ENCODE data around the gene POLR1H. TPM values are rescaled to one million over a fixed set of nuclear protein-coding genes. Genes with fewer than 3 reads are reported as not detected.
"Not testable (repeated sequence)": the region's sequence is repeated elsewhere in the genome, so short reads cannot be mapped to it uniquely, and the experiment has no call there.

Gene POLR1H
- total RNA-seq, 3 donors from 2014 or later (not counting 1 experiment from before 2014, with no cell fraction given), result 21.0 to 36.2 (median 28.5) TPM

DNA sequence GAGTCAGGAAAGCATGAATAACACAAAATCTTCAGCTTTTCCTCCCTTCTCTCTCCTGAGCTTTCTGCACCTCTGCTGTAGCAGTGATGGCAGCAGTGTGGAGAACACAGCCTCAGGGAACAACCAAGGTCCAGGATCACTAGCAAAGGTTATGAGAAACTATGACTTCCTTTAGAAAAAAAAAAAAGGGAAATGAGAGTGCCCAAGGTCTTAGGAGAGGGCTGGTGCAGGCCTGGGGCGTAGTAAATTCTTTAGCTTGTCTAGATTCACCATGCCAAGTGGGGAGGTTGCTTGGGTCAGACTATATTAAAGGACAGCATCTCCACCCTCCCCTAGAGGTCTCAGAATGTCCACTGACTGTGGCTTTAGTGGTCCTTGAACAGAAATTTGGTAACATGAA is 40.4 kb upstream of the POLR1H start:
- no peaks in the 10 kb centered on the region for H3K9me3 ChIP-seq (ENCODE audit: control insufficient read depth, insufficient read depth, low read length)
- DNase-seq, result no peak
- Mint-ChIP-seq H3K4me3 (no peak overlapping the region), H3K27ac (no peak overlapping the region), H3K27me3 (ENCODE audit: low read depth in 2 of 2) (no peaks in the 10 kb centered on the region), H3K36me3 (no peaks in the 10 kb centered on the region), H3K9me3 (no peaks in the 10 kb centered on the region), H3K4me1 (no peaks in the 10 kb centered on the region)
- ATAC-seq, result no peak
- H3K4me3 ChIP-seq (ENCODE audit: low read length), result no peak overlapping the region
- TF ChIP-seq, protein P1, sequence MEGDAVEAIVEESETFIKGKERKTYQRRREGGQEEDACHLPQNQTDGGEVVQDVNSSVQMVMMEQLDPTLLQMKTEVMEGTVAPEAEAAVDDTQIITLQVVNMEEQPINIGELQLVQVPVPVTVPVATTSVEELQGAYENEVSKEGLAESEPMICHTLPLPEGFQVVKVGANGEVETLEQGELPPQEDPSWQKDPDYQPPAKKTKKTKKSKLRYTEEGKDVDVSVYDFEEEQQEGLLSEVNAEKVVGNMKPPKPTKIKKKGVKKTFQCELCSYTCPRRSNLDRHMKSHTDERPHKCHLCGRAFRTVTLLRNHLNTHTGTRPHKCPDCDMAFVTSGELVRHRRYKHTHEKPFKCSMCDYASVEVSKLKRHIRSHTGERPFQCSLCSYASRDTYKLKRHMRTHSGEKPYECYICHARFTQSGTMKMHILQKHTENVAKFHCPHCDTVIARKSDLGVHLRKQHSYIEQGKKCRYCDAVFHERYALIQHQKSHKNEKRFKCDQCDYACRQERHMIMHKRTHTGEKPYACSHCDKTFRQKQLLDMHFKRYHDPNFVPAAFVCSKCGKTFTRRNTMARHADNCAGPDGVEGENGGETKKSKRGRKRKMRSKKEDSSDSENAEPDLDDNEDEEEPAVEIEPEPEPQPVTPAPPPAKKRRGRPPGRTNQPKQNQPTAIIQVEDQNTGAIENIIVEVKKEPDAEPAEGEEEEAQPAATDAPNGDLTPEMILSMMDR (IDR thresholded peaks at IDR 0.05), result no peak
- H3K4me1 ChIP-seq (ENCODE audit: control insufficient read depth, insufficient read depth, low read length), result no peaks in the 10 kb centered on the region
- H3K27ac ChIP-seq (ENCODE audit: low read length), result no peak overlapping the region
- peaks cover 2% of the 10 kb centered on the region for H3K36me3 ChIP-seq (ENCODE audit: control insufficient read depth, insufficient read depth, low read length)
- WGBS (ENCODE audit: insufficient coverage), result 50% methylated on average over 1 of the region's 1 CpG
- intact Hi-C loops (cut with micrococcal nuclease), result no loop called here
- H3K27me3 ChIP-seq (ENCODE audit: control insufficient read depth, insufficient read depth, low read length), result no peaks in the 10 kb centered on the region

DNA sequence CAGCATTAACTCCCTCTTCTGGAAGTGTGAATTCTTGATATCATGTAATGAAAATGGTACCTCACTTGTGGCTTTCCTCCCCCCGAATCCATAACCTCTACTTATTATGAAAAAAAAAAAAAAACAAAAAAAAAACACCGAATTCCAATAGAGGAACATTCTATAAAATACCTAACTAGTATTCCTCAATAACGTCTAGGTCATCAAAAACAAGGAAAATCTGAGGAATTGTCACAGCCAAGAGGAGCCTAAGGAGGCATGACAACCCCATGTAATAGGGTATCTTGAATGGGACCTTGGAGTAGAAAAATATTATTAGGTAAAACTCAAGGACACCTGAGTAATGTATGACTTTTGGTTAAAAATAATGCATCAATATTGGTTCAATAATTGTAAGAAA is 38.9 kb upstream of the POLR1H start:
- no peak for DNase-seq
- Mint-ChIP-seq H3K4me3 (no peak overlapping the region), H3K4me1 (no peaks in the 10 kb centered on the region), H3K36me3 (no peaks in the 10 kb centered on the region), H3K9me3 (no peaks in the 10 kb centered on the region), H3K27ac (no peak overlapping the region), H3K27me3 (ENCODE audit: low read depth in 2 of 2) (no peaks in the 10 kb centered on the region)
- peaks cover 2% of the 10 kb centered on the region for H3K36me3 ChIP-seq (ENCODE audit: control insufficient read depth, insufficient read depth, low read length)
- no peak for ATAC-seq
- H3K9me3 ChIP-seq (ENCODE audit: control insufficient read depth, insufficient read depth, low read length), result no peaks in the 10 kb centered on the region
- 83% methylated on average over 1 of the region's 3 CpGs for WGBS (ENCODE audit: insufficient coverage)
- no peaks in the 10 kb centered on the region for H3K27me3 ChIP-seq (ENCODE audit: control insufficient read depth, insufficient read depth, low read length)
- no peaks in the 10 kb centered on the region for H3K4me1 ChIP-seq (ENCODE audit: control insufficient read depth, insufficient read depth, low read length)
- H3K27ac ChIP-seq (ENCODE audit: low read length), result no peak overlapping the region
- intact Hi-C loops (cut with micrococcal nuclease), result no loop called here
- TF ChIP-seq, protein P1 (IDR thresholded peaks at IDR 0.05), result no peak
- H3K4me3 ChIP-seq (ENCODE audit: low read length), result no peak overlapping the region

DNA sequence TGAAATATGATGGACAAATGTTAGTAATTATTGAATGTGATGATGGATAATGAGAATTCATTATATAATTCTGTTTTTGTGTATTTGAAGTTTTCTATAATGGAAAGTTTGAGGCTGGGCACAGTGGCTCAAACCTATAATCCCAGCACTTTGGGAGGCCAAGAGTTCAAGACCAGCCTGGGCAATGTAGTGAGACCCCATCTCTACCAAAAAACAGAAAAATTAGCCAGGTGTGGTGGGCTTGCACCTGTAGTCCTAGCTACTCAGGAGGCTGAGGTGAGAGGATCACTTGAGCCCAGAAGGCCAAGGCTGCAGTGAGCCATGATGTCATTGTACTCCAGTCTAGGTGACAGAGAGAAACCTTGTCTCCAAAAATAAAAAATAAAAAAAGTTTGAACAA is 38.4 kb upstream of the POLR1H start:
- intact Hi-C loops (cut with micrococcal nuclease); H3K9me3 Mint-ChIP-seq; H3K27me3 Mint-ChIP-seq (ENCODE audit: low read depth in 2 of 2); ATAC-seq; H3K4me3 ChIP-seq (ENCODE audit: low read length); H3K9me3 ChIP-seq (ENCODE audit: control insufficient read depth, insufficient read depth, low read length); H3K4me1 Mint-ChIP-seq; H3K4me3 Mint-ChIP-seq; H3K27ac Mint-ChIP-seq; H3K27me3 ChIP-seq (ENCODE audit: control insufficient read depth, insufficient read depth, low read length); H3K27ac ChIP-seq (ENCODE audit: low read length); H3K4me1 ChIP-seq (ENCODE audit: control insufficient read depth, insufficient read depth, low read length); H3K36me3 ChIP-seq (ENCODE audit: control insufficient read depth, insufficient read depth, low read length); DNase-seq; H3K36me3 Mint-ChIP-seq: not testable (repeated sequence)

DNA sequence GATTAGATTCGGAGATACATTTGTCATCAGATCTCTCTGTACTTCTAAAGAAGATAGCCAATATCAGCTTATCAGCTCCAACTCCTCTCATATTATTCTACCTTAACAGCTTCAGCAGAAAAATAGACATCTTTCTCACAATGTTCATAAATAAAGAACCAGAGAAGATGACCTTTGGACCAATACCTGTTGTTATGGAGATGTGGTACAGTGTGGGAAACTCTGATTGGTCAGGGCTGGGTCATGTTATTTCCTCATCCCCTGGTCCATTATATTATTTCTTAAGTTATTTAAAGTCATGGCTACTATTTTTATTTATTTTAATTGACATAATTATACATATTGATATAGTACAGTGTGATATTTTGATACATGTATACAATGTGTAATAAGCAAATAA is 35.9 kb upstream of the POLR1H start:
- H3K27me3 Mint-ChIP-seq (ENCODE audit: low read depth in 2 of 2), result no peaks in the 10 kb centered on the region
- no peaks in the 10 kb centered on the region for H3K9me3 Mint-ChIP-seq
- H3K27ac Mint-ChIP-seq, result no peak overlapping the region
- Histone ChIP-seq H3K36me3 (ENCODE audit: control insufficient read depth, insufficient read depth, low read length) (no peaks in the 10 kb centered on the region), H3K27ac (ENCODE audit: low read length) (no peak overlapping the region), H3K4me1 (ENCODE audit: control insufficient read depth, insufficient read depth, low read length) (no peaks in the 10 kb centered on the region), H3K27me3 (ENCODE audit: control insufficient read depth, insufficient read depth, low read length) (no peaks in the 10 kb centered on the region), H3K9me3 (ENCODE audit: control insufficient read depth, insufficient read depth, low read length) (no peaks in the 10 kb centered on the region), H3K4me3 (ENCODE audit: low read length) (no peak overlapping the region)
- intact Hi-C loops (cut with micrococcal nuclease), result no loop called here
- no peaks in the 10 kb centered on the region for H3K4me1 Mint-ChIP-seq
- no peak for ATAC-seq
- TF ChIP-seq, protein P1 (IDR thresholded peaks at IDR 0.05), result no peak
- no peak for DNase-seq
- no peaks in the 10 kb centered on the region for H3K36me3 Mint-ChIP-seq
- 100% methylated on average over 1 of the region's 1 CpG for WGBS (ENCODE audit: insufficient coverage)
- H3K4me3 Mint-ChIP-seq, result no peak overlapping the region

All from natural killer cell (primary cell).